GM10248 (cell line): ENCODE results near the gene GLS.

Source experiments
- CTCF ChIA-PET: fragments of 300-600 bp; sonication (Branson Sonifier 250); formaldehyde crosslinking; extraction: SDS; loops from one replicate; lab custom pipeline; 2021; ENCODE audit warnings: antibody characterized with exemption; lab: Yijun Ruan, JAX
- POLR2A ChIA-PET: fragments of 350-650 bp; sonication (Branson Sonifier 250); formaldehyde crosslinking; extraction: SDS; loops from one replicate; lab custom pipeline; 2020; ENCODE audit warnings: antibody characterized with exemption; lab: Yijun Ruan, JAX
- DNase-seq: peaks from one replicate; pipeline ENCODE4 v3.0.0; 2012; ENCODE audit errors: extremely low spot score
- TF ChIP-seq, protein P1 (sequence below): IDR thresholded peaks from 2 replicates; pipeline ENCODE4 v1.5.1; 2012; ENCODE audit warnings: mild to moderate bottlenecking, low read depth; ENCODE audit errors: extremely low read depth, missing control alignments, control extremely low read depth

Gene GLS

DNA sequence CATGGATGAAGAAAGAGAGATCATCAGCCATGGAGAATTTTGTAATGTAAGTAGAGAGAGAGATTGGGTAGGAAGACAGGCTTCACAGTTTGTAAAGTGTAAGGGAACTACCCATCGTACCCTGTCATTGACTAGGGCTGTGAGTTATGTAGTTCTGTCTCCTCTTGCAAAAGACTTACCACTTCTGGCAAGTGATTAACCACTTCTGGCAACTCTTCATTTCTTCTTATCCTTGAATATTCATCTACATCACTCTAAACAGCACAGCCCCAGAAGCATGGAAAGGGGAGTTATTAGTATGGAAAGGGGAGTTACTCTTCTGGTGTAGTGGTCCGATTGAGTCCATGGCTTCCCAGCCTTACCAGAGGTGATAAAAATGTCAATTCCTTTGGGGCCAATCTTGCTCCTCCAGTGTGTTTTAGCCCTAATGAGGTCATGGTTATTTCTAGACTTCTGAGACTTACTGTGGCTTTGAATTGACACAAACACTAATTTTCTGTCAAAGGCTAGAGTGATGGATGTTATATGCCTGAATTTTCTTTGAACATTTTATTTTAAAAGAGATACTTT lies 81.4 kb downstream of the GLS start:
- ChIA-PET CTCF (interaction anchor here (0.8 to 2.4 kb wide), 5 partner anchors 11 to 22 kb away, joined by 3 to 7 read pairs (median 4); no protein-coding TSS in a partner anchor), POLR2A (no interaction called here)
- TF ChIP-seq, protein P1, sequence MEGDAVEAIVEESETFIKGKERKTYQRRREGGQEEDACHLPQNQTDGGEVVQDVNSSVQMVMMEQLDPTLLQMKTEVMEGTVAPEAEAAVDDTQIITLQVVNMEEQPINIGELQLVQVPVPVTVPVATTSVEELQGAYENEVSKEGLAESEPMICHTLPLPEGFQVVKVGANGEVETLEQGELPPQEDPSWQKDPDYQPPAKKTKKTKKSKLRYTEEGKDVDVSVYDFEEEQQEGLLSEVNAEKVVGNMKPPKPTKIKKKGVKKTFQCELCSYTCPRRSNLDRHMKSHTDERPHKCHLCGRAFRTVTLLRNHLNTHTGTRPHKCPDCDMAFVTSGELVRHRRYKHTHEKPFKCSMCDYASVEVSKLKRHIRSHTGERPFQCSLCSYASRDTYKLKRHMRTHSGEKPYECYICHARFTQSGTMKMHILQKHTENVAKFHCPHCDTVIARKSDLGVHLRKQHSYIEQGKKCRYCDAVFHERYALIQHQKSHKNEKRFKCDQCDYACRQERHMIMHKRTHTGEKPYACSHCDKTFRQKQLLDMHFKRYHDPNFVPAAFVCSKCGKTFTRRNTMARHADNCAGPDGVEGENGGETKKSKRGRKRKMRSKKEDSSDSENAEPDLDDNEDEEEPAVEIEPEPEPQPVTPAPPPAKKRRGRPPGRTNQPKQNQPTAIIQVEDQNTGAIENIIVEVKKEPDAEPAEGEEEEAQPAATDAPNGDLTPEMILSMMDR: no peak
- no peak for DNase-seq

DNA sequence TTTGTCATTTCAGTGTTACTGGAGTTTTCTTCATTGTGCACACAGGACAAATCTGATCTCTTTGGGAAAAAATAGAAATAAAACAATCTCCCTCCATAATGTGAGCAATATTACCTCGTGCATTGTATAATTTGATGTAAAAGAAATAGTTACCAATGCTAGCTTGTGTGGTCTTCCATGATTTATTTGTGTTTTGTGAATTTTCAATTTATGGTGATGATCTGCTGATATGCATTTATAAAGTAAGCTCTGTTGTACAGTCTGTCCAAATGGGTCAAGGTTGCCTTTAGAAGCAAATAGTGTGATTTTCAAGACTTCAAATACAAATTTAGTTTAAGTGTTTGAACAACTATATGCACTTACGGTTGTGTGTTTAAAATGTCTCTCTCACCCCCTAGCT lies 82.5 kb downstream of the GLS start:
- DNase-seq: no peak
- ChIA-PET CTCF (interaction anchor here (1.1 to 1.8 kb wide), 4 partner anchors 9 to 112 kb away, joined by 4 to 7 read pairs (median 4); no protein-coding TSS in a partner anchor), POLR2A (no interaction called here)
- TF ChIP-seq, protein P1: no peak

DNA sequence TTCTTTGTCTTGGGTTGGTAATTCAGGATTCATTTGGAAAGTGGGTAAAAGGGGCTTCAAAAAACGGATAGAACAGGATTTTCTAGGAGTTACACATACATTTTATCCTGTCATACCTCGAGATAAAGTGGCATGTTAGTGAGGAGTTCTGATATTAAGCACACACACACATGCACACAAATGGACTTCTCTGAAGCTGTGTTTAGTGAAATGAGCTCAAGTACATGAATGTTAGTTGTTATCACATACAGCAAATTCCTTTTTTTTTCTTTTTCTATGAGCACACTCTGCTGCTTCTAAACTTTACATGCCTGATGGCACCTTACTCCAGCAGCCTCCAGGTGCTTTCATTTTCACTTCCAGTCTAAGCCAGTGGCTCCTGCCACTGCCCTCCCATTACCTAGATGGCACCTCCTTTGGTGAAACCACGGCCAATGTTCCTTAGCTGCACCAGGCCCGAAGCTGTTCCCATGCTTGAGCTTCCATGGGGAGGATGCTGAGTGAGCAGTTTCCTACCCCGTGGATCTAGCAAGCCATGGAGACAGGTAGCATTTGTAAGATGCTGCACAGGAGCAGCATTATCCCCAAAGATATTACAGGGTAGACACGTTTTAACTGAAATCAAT lies 83.7 kb downstream of the GLS start:
- no peak for DNase-seq
- TF ChIP-seq, protein P1: no peak
- ChIA-PET POLR2A (no interaction called here), CTCF (interaction anchor here (0.8 to 1.8 kb wide), 5 partner anchors 10 to 33 kb away, joined by 3 to 7 read pairs (median 4); no protein-coding TSS in a partner anchor)

DNA sequence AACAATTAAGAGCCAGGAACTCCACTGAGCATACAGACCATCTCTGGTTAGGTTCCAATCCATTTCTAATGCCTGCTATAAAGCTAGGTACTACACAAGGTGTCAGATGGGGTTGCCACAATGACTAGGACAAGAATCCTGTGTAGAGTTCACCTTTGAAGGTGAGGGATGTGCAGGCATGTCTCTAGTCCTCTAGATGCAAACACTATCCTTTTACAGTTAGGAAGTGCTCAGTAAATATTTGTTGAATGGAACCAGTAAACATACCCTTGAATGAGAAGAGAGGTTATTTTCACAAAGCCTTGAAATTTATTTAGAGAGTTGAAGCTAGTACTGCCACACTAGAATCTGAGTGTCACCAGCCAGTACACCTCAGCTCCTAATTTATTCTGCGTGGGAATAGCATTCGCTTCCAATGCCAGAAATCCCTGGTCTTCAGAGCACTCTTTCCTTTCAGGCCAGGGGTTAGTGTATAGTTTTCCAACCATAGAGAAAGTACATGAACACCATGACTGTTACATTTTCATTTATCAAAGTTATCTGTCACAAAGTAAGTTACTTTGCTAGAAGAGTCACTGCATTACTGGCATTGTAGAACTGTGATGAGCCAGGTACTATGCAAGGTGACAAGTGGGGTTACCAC lies 85.1 kb downstream of the GLS start:
- TF ChIP-seq, protein P1: no peak
- ChIA-PET CTCF (interaction anchor here (0.9 to 1.3 kb wide), 4 partner anchors 18 to 185 kb away, joined by 3 to 5 read pairs (median 3); no protein-coding TSS in a partner anchor), POLR2A (no interaction called here)
- DNase-seq: no peak

DNA sequence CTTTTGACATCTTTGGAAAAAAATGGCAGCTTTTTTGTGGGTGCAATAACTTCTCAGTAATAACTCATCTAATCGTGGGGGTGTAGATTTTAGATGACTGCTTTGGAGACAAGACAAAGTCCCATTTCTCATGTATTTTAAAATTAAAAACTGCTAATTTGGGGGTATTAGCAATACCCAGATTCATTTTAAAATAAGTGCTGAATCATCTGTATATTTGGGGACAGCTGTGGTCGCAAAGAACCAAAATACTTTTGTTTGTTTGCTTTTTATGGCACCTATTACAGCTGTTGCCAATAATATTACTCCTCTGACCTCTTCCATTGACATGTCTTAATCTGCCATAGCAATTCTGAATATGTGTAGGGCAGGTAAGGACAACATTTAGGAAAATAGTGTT lies 87.9 kb downstream of the GLS start:
- POLR2A ChIA-PET: interaction anchor here (0.7 kb wide), 1 partner anchor 65 kb away, joined by 3 read pairs; no protein-coding TSS in a partner anchor
- CTCF ChIA-PET: interaction anchor here (1.2 to 2.2 kb wide), 7 partner anchors 11 to 118 kb away, joined by 3 to 8 read pairs (median 5); no protein-coding TSS in a partner anchor
- TF ChIP-seq, protein P1: no peak
- no peak for DNase-seq

DNA sequence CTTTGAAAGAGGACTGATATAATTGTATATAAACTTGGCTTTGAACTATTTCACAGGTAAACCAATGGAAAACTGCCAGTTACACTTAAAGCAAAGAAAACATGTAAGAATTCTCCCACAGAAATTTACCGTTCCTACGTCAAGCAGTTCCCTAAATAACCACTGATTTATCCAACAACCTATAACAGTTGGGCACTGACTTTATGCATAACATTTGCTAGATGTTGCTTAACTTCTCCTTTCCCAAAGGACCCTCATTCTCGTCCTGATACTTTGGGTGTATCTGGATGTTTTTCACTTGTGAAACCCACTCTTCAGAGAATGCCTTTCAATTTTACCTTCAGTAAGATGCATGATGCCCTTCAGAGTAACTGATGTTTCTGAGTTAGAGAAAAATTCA lies 89.5 kb downstream of the GLS start:
- ChIA-PET POLR2A (no interaction called here), CTCF (interaction anchor here (1.0 kb wide), 1 partner anchor 8 kb away, joined by 3 read pairs; no protein-coding TSS in a partner anchor)
- no peak for DNase-seq
- TF ChIP-seq, protein P1: no peak
